HFF-Myc (cell line): Measurements from ENCODE around the gene GMNN.
"Not testable (repeated sequence)": the region's sequence is repeated elsewhere in the genome, so short reads cannot be mapped to it uniquely, and the experiment has no call there.

Source experiments
- DNase-seq: peaks from one replicate; pipeline ENCODE4 v3.0.0-alpha.2; 2011; ENCODE audit warnings: low read depth; ENCODE audit errors: extremely low read depth
- H3K4me3 ChIP-seq: replicated peaks from 2 replicates; pipeline ENCODE4 v1.5.1; 2011; ENCODE audit warnings: low read depth, mild to moderate bottlenecking, control low read depth, low read length
- TF ChIP-seq, protein P1 (sequence below): IDR thresholded peaks from 2 replicates; pipeline ENCODE4 v1.5.1; 2012; ENCODE audit warnings: mild to moderate bottlenecking, low read depth, low read length, control low read depth; ENCODE audit errors: missing control alignments

Gene GMNN

DNA sequence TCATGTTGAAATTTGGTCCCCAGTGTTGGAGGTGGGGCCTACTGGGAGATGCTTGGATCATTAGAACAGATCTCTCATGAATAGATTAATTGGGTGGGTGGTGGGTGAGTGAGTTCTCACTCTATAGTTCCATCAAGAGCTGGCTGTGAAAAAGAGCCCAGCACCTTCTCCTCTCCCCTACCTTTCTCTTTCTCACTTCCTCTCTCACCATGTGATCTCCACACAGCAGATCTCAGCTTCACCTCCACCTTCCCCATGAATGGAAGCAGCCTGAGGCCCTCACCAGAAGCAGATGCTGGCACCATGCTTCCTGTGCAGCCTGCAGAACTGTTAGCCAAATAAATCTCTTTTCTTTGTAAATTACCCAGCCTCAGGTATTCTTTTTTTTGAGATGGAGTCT lies 12.9 kb upstream of the GMNN start:
- DNase-seq: no peak
- no peak overlapping the region for H3K4me3 ChIP-seq
- TF ChIP-seq, protein P1, sequence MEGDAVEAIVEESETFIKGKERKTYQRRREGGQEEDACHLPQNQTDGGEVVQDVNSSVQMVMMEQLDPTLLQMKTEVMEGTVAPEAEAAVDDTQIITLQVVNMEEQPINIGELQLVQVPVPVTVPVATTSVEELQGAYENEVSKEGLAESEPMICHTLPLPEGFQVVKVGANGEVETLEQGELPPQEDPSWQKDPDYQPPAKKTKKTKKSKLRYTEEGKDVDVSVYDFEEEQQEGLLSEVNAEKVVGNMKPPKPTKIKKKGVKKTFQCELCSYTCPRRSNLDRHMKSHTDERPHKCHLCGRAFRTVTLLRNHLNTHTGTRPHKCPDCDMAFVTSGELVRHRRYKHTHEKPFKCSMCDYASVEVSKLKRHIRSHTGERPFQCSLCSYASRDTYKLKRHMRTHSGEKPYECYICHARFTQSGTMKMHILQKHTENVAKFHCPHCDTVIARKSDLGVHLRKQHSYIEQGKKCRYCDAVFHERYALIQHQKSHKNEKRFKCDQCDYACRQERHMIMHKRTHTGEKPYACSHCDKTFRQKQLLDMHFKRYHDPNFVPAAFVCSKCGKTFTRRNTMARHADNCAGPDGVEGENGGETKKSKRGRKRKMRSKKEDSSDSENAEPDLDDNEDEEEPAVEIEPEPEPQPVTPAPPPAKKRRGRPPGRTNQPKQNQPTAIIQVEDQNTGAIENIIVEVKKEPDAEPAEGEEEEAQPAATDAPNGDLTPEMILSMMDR: no peak

DNA sequence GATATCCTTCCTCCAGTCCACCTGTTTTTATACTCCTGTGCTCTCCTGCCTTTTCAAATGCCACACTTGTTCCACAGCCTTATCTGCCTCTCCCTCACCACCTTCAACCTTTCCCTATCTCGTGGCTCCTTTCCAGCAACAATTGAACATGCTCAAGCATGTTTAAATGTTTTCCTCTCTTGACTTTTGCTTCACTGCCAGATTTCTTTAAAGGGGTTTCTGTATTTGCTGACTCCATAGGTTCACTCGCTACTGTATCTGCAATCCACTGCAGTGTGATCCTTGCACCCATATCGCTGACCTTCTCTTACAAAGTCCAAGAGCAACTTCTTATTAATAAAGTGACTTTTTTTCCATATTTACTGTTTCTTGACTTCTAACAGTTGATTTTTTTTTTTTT lies 11.2 kb upstream of the GMNN start:
- DNase-seq: no peak
- TF ChIP-seq, protein P1: no peak

DNA sequence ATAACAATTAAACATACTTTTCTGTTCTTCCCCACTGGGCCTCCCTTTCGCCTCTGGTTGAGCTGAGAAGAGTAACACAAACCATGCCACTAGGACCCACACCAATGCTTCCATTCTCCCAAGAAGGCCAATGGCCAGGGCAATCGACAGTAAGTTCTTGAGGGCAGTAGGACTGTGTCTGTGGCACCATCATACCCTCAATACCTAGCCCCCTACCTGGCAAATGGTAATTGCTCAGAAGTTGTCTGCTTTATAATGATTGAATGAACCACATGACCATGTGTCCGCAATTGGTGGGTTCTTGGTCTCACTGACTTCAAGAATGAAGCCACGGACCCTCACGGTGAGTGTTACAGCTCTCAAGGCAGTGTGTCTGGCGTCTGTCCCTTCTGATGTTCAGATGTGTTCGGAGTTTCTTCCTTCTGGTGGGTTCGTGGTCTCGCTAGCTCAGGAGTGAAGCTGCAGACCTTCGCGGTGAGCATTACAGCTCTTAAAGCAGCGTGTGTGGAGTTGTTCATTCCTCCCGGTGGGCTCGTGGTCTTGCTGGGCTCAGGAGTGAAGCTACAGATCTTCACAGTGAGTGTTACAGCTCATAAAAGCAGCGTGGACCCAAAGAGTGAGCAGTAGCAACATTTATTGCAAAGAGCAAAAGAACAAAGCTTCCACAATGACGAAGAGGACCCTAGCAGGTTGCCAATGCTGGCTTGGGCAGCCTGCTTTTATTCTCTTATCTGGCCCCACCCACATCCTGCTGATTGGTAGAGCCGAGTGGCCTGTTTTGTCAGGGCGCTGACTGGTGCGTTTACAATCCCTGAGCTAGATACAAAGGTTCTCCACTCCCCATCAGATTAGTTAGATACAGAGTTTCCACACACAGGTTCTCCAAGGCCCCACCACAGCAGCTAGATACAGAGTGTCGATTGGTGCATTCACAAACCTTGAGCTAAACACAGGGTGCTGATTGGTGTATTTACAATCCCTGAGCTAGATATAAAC lies 9.6 kb upstream of the GMNN start:
- not testable (repeated sequence) for DNase-seq, H3K4me3 ChIP-seq

More for the DNA sequence above, 11.2 kb upstream of the GMNN start:
- no peak overlapping the region for H3K4me3 ChIP-seq

DNA sequence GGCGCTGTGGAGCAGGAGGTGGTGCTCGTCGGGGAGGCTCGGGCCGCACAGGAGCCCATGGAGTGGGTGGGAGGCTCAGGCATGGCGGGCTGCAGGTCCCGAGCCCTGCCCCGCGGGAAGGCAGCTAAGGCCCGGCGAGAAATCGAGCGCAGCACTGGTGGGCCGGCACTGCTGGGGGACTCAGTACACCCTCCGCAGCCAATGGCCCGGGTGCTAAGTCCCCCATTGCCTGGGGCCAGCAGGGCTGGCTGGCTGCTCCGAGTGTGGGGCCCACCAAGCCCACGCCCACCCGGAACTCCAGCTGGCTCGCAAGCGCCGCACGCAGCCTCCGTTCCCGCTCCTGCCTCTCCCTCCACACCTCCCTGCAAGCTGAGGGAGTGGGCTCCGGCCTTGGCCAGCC lies 8.8 kb upstream of the GMNN start:
- DNase-seq, H3K4me3 ChIP-seq: not testable (repeated sequence)

DNA sequence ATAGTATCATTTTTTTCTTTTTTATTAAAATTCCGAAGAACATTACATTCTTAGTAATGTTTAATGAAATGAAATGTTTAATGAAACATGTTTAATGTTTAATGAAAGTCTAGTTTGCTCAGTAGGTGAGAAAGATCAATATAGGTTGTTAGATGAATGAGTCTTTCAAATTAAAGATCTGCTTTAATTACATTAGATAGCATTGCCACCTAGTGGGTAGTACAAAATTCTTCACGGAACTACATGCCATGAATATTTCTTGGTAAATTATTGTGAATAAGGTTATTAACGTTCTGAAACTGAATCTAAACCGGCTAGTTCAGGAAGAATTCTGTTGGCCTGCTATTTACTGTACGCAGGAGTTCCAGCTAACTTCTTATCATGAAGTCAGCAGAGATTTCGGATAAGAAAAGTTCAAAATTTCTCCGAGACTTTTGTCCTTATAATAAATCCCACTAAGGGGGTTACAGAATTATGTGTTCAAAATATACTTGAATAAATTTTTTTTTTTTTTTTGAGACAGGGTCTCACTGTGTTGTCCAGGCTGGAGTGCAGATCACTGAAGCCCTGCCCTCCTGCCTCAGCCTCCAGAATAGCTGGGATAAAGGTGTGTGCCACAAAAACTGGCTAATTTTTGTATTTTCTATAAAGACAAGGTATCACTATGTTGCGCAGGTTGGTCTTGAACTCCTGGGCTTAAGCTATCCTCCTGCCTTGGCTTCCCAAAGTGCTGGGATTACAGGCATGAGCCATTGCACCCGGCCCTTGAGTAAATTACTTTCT lies 7.9 kb upstream of the GMNN start:
- TF ChIP-seq, protein P1: peak; percentile 18
- H3K4me3 ChIP-seq: no peak overlapping the region
- peak; percentile 20 for DNase-seq

DNA sequence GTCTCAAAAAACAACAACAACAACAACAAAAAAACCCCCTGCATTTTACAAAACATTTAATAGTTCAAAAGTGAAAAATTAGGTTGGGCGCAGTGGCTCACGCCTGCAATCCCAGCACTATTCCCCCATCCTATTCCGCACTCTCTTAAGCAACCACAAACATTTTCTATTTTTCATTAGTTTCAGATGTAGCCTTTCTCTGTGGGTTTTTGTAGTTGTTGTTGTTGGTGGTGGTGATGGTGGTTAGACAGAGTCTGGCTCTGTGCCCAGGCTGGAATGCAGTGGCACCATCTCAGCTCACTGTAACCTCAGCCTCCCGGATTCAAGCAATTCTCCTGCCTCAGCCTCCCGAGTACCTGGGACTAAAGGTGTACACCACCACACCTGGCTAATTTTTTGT lies 6.4 kb upstream of the GMNN start:
- DNase-seq: peak; percentile 57
- TF ChIP-seq, protein P1: no peak
- H3K4me3 ChIP-seq: no peak overlapping the region

DNA sequence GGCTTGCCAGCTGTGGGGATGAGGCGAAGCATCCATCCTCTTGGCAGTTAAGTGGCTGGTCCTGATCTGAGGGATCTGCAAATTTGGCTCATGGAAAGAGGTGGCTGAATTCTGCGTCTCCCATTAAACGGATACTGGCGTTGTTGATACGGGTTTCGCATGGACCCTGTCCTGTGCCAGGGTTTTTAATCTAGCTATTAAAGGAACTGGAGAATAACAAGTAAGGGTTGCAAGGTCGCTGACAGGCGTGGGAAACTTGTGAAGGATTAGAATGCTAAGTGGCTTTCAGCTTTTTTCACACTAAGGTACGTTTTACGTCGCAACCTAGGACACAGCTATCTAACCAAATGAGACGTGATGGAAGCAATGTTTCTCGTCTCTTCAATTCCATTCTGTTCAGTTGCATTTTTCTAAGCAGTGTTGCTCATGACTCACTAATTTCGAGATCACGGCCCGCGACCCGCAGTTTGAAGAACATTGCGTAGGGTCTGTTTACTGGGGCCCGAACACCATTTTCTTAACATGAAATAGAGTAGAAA lies 852 bp downstream of the GMNN start:
- H3K4me3 ChIP-seq: peak overlapping the region; percentile 95
- TF ChIP-seq, protein P1: no peak
- no peak for DNase-seq
